Hindlimb muscle (tissue), 1 donor: ENCODE results near the gene PPM1J. TPM values are rescaled to one million over a fixed set of nuclear protein-coding genes. Genes with fewer than 3 reads are reported as not detected.
"Not testable (repeated sequence)": the region's sequence is repeated elsewhere in the genome, so short reads cannot be mapped to it uniquely, and the experiment has no call there.

Experiments used
- DNase-seq: peaks from one replicate; pipeline ENCODE4 v3.0.0-alpha.2; 2013
- polyA plus RNA-seq: library from polyadenylated mRNA; unstranded; fragments of 120-200 nt; gene quantifications from one replicate; pipeline ENCODE4 v1.2.1, GENCODE V29; 2013; ENCODE audit not compliant: insufficient read length

Gene PPM1J
- 3.8 TPM for polyA plus RNA-seq

- DNase-seq: peak; percentile 85
Observed at GRCh38 chr1:112715264-112716053, at the start of gene PPM1J. TSS of gene PPM1J (minus strand) at chr1:112715332. CDS start at chr1:112715301, 31 bp downstream.

GRCh38 chr1:112762541-112763500 lies 47.7 kb upstream of the PPM1J start:
- no peak for DNase-seq

DNA sequence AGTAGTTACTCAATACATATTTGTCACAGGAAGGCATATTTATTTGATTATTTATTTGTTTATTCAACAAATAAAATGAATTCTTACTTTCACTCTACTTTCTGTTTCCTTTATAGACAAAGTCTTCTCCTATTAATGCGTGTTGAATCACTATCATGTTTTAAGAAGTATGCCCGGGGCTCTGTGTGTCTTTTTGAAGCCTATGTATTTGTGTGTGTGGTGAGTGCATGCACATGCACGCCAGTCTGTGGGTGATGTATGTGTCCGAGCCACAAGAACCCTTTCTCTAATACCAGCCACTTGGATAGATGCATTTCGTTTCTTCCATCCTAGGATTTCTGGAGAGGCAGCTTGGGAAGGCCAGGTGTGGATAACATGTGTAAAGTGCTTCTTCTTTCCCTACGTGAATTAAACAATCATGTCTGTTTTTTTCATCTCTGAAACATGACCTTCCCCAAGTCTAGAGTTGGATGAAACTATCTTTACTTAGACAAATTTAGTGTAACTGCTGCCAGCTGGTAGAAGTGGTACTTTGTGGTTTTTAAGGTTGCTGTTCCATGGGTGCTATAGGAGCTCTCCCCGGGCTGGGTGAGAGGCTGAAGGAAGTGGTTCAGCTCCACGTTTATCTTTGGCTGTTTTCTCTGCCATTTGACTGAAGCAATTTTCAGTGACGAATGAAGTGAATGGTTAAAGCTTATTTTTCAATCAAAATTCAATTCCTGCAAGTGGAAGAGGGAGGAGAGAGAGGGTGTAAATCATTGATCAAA lies 46.8 kb upstream of the PPM1J start:
- DNase-seq: no peak

- no peak for DNase-seq
Observed at GRCh38 chr1:112759228-112759627, 44.1 kb upstream of the PPM1J start.

DNA sequence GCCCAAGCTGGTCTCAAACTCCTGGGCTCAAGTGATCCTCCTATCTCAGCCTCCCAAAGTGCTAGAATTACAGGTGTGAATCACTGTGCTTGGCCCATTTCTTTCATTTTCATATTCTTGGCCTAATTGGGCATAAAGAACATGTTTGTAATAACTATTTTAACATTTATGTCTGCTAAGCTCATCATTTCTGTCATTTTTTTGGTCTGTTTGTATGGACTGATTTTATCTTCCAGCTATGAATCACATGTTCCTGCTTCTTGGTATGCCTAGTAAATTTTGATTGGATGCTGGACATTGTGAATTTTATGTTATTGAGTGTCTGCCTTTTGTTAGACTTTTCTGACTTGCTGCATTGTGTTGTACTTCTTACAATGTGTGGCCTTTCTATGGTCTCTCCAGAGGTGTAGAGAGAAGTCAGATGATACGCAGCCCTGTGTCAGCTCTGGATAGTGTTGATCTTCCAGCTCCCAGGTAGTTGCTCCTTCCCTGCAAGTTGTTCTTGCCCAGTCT lies 39.0 kb upstream of the PPM1J start:
- no peak for DNase-seq

DNA sequence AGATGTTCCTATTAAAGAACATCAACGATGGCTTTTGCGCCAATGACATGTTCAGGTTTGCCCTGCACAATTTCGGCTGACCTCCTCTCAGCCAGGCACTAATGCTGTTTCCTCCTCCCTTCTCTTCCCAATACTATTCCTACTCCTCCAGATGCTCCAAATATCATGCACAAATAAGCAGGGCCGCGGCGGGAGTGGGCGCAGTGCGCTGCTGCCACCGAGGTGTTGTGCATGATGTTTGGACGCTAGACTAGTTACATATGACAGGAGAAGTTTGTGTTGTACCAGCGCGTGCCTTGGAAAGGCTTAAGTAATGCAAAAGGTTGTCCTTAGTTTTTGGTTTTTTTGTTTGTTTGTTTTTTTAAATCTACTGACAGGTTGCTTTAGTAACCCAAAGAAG lies 33.3 kb upstream of the PPM1J start:
- DNase-seq: no peak

GRCh38 chr1:112744009-112744578 lies 29.0 kb upstream of the PPM1J start:
- peak; percentile 51 for DNase-seq

DNA sequence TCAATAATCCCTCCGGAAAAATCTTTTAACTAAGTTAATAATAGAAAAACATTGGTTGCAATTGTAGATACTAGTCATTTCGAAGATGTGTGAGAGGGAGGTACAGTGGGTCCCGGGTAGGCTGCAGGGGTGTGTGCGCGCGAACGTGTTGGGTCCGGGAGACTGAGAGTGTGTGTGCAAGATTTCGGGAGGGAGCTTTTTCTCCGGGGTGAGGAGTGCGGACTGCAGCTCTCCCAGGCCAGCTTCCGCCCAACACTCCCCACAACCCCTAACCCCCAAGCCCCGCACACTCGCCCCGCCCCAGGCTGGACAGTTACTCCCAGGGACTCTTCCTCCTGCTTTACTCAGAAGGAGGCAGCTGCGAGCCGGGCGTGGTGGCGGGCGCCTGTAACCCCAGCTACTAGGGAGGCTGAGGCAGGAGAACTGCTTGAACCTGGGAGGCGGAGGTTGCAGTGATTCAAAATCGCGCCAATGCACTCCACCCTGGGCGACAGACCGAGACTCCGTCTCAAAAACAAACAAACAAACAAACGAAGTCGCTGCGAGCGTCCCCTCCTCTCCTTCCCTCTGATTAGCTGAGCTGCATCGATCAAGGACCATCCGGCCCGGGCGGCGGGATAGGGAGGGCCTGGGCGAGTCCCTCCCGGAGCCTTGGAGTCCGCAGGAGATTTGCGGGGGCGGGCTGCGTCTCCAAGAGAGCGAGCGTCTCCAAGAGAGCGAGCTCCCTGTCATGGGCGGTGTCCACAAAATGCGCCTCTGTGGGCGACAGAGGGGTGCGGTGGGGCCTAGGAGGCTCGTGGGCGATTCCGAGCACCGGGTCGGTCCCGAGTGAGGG lies 28.3 kb upstream of the PPM1J start:
- DNase-seq: no peak

DNA sequence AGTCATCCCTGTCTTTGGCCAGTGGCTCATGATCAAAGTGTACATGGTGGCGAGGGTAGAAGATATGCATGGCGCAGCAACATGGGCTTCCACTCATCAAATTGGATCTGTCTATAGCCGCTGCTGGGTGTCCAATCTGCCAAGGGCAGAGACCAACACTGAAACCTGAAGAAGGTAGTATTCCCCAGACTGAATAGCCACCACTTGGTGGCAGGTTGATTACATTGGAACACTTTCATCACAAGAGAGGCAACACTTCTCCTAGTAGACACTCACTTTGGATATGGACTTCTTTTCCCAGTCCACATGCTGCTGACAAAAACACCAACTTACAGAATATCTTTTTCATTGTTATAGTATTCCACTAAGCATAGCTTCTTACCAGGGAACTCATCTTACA lies 22.4 kb upstream of the PPM1J start:
- no peak for DNase-seq

GRCh38 chr1:112735752-112736151 lies 20.6 kb upstream of the PPM1J start:
- no peak for DNase-seq

- DNase-seq: no peak
Observed at GRCh38 chr1:112731451-112731850, 16.3 kb upstream of the PPM1J start.

- no peak for DNase-seq
Observed at GRCh38 chr1:112729909-112730308, 14.8 kb upstream of the PPM1J start.

- not testable (repeated sequence) for DNase-seq
Observed at GRCh38 chr1:112729011-112729410, 13.9 kb upstream of the PPM1J start.

- not testable (repeated sequence) for DNase-seq
Observed at GRCh38 chr1:112728306-112728971, 13.3 kb upstream of the PPM1J start.

DNA sequence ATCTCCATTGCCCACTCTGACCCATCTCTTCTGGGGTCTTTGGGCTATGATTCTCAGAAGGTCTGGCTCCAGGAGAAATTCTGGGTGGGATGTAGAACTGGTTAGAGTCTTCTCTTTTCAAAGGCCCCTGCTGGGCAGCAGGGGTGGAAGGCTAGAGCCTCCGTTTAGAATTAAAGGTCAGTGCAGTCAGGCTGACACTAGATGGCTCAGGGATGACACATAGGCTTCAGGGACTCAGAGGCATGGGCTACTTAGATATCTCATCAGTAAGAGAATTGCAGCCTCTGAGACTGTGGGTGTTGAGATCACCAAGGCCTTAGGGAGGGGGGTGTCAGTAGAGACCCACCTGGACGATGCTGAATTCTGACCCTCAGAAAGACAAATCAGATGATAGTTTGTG lies 12.6 kb upstream of the PPM1J start:
- no peak for DNase-seq

DNA sequence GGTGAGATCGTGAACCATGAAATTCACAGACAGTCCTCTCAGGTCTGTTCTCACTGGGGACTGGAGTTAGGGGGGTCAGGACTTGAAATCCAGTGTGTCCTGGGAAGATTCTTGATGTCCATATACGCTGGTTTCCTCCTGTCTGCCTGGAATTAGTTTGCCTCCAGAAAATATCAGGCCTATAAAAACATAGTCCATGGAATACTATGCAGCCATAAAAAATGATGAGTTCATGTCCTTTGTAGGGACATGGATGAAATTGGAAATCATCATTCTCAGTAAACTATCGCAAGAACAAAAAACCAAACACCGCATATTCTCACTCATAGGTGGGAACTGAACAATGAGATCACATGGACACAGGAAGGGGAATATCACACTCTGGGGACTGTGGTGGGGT lies 9.1 kb upstream of the PPM1J start:
- not testable (repeated sequence) for DNase-seq

- DNase-seq: no peak
Observed at GRCh38 chr1:112723511-112723839, 8.3 kb upstream of the PPM1J start.

DNA sequence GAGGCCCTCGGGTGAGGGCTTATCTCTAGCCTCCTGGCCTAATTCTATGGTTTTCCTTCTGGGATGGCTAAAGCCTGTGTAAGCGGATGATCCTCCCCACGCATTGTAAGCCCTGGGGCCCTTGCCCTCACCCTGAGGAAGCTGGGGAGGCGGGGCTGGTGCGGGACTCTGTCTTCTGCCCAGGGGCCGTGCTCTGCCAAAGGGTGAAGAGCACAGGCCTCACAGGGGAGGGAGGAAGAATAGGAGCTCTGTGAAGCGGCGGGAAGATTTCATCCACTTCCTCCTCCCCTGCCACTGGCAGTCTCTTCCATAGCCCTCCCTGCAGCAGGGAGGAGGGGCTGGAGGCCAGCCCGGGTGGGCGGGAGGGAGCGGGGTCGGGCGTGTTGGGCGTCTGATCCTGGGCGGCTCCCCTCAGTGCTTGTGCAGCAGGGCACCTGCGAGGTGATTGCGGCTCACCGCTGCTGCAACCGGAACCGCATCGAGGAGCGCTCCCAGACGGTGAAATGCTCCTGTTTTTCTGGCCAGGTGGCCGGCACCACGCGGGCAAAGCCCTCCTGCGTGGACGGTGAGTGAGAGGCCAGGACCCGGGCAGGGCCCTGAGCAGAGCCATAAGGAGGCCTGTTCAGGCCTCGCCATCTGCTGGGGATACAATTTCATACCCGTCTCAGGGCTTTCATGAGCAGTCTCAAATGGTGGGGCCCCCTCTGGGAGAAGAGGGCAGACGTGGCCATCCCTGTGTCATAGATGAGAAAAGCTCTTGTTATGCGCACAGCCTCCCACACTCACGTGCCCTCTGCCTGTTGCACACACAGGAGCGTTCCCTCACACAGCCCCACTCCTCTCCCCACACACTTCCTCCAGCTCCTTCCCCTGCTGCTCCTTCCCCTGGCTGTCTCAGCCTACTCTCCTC lies 7.7 kb upstream of the PPM1J start:
- DNase-seq: no peak

DNA sequence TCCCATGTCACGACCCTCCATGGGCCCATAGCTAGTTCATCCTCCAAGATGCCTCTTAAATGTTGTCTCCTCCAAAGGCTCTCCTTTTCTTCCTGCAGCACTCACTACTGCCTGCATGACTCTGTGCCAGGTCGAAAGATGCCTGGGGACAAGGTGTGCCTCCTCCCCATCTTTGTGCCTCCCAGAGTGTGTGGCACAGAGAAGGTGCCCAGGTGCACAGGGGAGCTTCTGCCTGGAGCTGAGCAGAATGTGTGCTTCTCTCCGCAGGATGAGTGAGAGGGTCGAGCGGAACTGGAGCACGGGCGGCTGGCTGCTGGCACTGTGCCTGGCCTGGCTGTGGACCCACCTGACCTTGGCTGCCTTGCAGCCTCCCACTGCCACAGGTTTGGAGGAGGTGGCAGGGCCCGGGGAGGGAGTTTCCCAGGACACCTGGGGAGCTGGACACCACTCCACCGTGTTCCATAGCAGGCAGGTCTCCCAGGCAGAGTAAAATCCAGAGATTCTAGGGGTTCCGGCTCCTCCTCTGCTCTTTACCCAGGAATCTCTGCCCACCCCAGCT lies 6.9 kb upstream of the PPM1J start:
- DNase-seq: no peak
